Endometrium (tissue), 2 donors: ENCODE measurements around the gene HPS1.

ENCODE experiments used
- FAIRE-seq: peaks from 2 replicates; lab custom pipeline; 2012; peaks lifted over from hg19 to GRCh38; lab: Jason Lieb, UNC
- donor health status: control.
- donor health status: control.

Gene HPS1

DNA sequence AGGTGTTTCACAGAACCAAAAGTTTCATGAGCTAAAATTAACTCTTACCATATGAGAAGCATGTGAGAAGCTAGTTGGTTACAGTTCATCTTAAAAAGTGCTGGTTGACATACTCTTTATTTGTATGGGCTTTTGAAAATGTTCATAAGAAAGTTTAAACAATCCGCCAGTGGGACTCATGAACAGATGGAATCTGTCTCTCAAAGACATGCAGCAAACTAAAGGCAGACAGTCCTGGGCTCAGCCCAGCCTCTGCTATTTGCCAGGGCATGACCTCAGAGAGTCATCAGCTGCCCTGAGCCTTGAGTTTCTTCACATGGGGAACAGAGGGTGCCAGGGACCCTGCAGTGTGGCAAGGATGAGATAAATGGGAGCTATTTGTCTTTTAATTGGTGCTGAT lies 35.0 kb downstream of the HPS1 start:
- no peak for FAIRE-seq

- FAIRE-seq: no peak
These were observed 35.6 kb downstream of the HPS1 start for GRCh38 chr10:98411166-98411565.

- no peak for FAIRE-seq
These were observed 36.0 kb downstream of the HPS1 start for GRCh38 chr10:98410759-98411158.

- FAIRE-seq: no peak
These were observed 36.5 kb downstream of the HPS1 start for GRCh38 chr10:98410135-98410743.

- FAIRE-seq: no peak
These were observed 37.9 kb downstream of the HPS1 start for GRCh38 chr10:98408799-98409198.

DNA sequence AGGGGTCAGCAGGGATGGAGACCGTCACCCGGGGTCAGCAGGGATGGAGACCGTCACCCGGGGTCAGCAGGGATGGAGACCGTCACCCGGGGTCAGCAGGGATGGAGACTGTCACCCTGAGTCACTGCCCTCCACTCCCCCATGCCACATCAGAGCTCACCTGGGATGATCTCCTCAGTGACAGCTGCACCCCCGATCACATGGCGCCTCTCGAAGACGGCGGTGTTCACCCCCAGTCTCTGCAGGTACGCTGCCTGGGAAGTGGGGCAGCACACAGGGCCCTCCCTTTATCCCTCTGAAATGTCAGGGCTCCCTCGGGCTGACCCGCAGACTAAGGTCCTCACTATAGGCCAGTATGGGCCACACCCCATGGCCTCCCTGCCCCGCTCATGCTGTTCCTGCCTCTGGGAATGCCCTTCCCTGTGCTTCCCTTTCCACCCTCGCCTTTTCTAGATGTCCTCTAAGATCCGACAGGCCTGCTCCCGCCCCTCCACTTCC lies 38.9 kb downstream of the HPS1 start:
- no peak for FAIRE-seq

DNA sequence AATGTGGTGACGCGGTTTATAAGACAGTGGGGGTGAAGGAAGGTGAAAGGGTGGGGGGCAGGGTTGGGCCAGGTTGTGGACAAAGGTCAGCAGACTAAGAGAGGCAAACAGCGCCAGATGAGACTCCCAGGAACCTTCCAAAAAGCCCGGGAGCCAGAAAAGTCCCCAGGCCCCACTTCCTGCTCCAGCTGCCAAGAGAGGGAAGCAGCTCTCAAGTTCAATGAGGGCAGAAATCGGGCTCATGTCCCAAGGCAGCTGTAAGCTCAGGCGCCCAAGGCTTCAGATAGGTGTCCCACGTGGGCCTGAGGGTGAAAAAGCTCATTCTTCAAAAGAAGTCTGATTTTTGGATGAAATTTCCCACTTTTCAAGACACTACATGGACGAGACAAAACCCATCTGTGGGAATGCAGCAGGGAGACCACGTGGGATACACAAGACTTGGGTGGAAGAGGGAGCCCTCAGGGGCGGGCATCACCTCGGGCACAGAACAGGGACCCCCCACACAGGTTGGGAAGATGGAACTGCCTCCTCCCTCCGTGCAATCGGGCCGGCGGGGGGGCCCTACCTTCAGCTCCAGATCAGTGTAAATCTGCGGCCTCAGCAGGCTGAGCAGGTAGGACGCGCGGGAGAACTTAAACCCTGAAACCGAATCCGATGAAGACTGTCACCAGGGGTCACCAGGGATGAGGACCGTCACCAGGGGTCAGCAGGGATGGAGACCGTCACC lies 39.6 kb downstream of the HPS1 start:
- no peak for FAIRE-seq

- FAIRE-seq: no peak
These were observed 41.3 kb downstream of the HPS1 start for GRCh38 chr10:98405422-98405821.

GRCh38 chr10:98404571-98405359 lies 42.0 kb downstream of the HPS1 start:
- no peak for FAIRE-seq

- FAIRE-seq: no peak
These were observed 42.8 kb downstream of the HPS1 start for GRCh38 chr10:98403812-98404504.

DNA sequence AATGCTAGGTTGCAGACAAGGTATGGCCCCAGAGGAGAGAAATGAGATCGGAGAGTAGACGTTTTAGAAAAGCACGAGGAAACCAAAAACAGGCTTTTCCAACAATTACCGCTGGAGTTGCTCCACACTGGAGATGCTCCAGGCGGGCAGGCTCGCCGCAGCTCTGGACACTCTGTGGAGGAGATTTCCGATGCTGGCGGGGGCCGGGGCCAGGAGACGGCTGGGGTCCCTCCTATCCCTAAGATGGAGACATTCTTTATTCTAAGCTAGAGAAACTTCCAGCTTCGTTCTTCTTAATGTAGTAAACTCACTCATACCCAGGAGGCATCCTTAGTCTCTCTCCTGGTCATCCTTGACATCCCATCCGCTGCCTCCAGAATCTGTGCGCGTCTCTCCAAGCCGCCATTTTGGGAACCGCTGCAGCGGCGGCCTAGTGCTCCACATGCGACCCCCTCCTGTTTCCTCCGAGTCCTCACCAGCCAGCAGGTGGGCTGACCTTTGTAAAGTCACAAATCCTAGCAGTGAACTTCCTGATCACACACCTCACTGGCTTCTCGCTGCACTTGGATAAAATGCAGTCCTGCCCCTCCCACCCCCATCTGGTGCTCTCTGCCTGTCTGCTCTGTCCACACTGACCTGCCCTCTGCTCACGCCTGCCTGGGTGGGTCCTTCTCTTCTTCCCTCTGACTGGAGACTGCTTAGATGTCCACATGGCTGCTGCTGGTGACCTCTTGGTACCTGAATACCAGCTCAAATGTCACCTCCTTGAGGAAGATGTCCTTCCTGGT lies 43.6 kb downstream of the HPS1 start:
- FAIRE-seq: no peak

DNA sequence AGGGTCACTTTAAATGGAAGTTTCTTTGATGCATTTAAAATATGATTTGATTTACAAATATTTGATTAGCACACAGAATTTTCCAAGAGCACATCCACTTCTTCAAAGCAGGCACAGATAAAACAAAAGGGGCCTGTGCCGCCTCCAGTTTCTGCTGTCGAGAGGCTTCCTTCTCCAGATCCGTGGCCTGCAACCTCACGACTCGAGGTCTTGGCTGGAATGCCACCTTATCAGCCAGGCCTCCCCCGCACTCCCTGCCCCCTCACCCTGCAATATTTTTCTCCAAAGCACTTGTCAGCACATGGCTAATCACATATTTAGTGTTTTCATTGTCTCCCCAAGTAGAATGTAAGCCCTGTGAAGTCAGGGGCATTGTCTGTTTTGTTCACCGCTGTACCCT lies 44.3 kb downstream of the HPS1 start:
- FAIRE-seq: no peak

DNA sequence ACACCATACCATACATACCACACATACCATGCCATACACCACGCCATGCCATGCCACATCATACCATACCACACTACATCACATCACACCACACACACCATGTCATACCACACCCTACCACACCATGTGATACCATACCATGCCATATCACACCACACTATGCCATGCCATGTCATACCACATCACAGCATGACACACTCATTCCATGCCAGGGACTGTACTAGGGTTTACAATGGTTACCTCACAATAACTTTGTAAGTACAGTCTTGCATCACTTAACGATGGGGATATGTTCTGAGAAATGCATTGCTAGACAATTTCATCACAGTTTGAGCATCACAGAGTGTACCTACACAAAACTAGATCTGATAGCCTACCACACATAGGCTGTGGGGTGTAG lies 46.3 kb downstream of the HPS1 start:
- FAIRE-seq: no peak

- FAIRE-seq: no peak
These were observed 47.0 kb downstream of the HPS1 start for GRCh38 chr10:98399784-98400183.

GRCh38 chr10:98397089-98397600 lies 49.6 kb downstream of the HPS1 start:
- FAIRE-seq: no peak

- FAIRE-seq: no peak
These were observed 50.4 kb downstream of the HPS1 start for GRCh38 chr10:98396096-98397063.

GRCh38 chr10:98394851-98395440 lies 51.8 kb downstream of the HPS1 start:
- FAIRE-seq: no peak

DNA sequence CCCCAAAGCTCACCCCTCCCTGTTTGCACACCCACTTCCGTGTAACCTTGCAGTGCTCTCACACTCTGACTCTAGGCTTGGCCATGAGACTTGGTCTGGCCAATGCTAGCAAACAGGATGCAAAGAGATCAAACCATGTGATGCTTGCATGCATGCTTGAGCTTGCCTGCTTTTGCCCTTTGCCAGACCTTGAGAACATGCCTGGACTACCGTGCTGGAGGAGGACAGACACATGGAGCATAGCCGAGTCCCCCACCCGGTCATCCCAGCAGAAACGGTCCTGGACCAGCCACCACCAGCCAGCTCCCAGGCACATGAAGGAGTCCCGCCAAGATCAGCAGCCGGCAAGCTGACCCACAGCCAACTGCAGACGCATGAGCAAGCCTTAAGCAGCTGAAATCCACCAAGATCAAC lies 55.1 kb downstream of the HPS1 start:
- FAIRE-seq: no peak

GRCh38 chr10:98391065-98391464 lies 55.7 kb downstream of the HPS1 start:
- no peak for FAIRE-seq

DNA sequence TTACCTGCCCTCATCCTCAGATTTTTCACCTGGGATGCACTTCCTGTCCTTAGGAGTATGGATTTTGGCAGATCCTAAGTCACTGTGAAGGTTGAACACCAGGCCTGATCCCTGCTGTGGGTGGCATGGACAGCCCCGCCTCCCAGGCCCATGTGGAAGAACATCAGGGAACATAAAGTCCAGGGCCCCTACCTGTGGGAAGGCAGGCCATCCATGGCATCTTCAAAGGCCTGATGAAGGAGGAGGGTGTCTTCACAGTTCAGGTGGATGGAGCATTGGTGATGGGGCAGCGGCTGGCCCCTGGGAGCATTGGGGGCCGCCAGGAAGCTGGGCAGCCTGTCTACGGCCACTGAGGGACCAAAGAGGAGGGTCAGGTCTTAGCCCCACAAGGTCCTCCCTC lies 56.3 kb downstream of the HPS1 start:
- FAIRE-seq: no peak
